Lung (tissue), 12 donors: ENCODE data around the gene INHBC. TPM values are rescaled to one million over a fixed set of nuclear protein-coding genes. Genes with fewer than 3 reads are reported as not detected.
"Not testable (repeated sequence)": the region's sequence is repeated elsewhere in the genome, so short reads cannot be mapped to it uniquely, and the experiment has no call there.

Source experiments
- ATAC-seq: fragments of 200-7000 bp; cut with Tn5 transposase; one replicate; pipeline ENCODE4 v1.9.1; 2020; ENCODE audit warnings: moderate number of reproducible peaks; ENCODE audit not compliant: insufficient read depth, low FRiP score
- DNase-seq, 3 donors: peaks; one replicate each; pipeline ENCODE4 v3.0.0-alpha.2; 2013 to 2017
- H3K27ac ChIP-seq, 2 donors: one replicate each; pipeline ENCODE4 v1.5.1; 2013; ENCODE audit warnings: mild to moderate bottlenecking in 2 of 2, moderate library complexity in 2 of 2, control low read depth in 1 of 2, inconsistent platforms in 1 of 2, low read depth in 1 of 2, low read length in 1 of 2
- H3K27me3 ChIP-seq, 3 donors: one replicate each; pipeline ENCODE4 v1.5.1; 2013; ENCODE audit warnings: low read length in 2 of 3; ENCODE audit not compliant: control insufficient read depth in 3 of 3, insufficient read depth in 3 of 3
- H3K36me3 ChIP-seq, 4 donors: one replicate each; pipeline ENCODE4 v1.5.1; 2013; ENCODE audit warnings: low read length in 4 of 4, mild to moderate bottlenecking in 1 of 4, moderate library complexity in 1 of 4; ENCODE audit not compliant: control insufficient read depth in 4 of 4, insufficient read depth in 4 of 4
- H3K4me1 ChIP-seq, 5 donors: one replicate each; pipeline ENCODE4 v1.5.1; 2013; ENCODE audit warnings: low read length in 5 of 5, mild to moderate bottlenecking in 2 of 5, moderate library complexity in 1 of 5; ENCODE audit not compliant: control insufficient read depth in 5 of 5, insufficient read depth in 5 of 5
- H3K4me3 ChIP-seq: one replicate; pipeline ENCODE4 v1.5.1; 2013; ENCODE audit warnings: mild to moderate bottlenecking, control low read depth, moderate library complexity
- H3K9ac ChIP-seq, 2 donors: one replicate each; pipeline ENCODE4 v1.5.1; 2013; ENCODE audit warnings: low read length in 2 of 2, control low read depth in 1 of 2; ENCODE audit not compliant: insufficient read depth in 1 of 2
- H3K9me3 ChIP-seq, 4 donors: one replicate each; pipeline ENCODE4 v1.5.1; 2013; ENCODE audit warnings: low read length in 3 of 4, mild to moderate bottlenecking in 1 of 4, moderate library complexity in 1 of 4; ENCODE audit not compliant: control insufficient read depth in 4 of 4, insufficient read depth in 3 of 4
- CTCF ChIP-seq: IDR thresholded peaks from 2 replicates; pipeline ENCODE4 v1.5.1; 2012; ENCODE audit warnings: mild to moderate bottlenecking; ENCODE audit errors: control extremely low read depth, extremely low read depth
- WGBS, 2 donors: extraction: QIAGEN DNeasy Blood & Tissue Kit; methylation state at CpG; one replicate each; pipeline ENCODE4 v1.1.7; 2013; 5-methylcytosine and 5-hydroxymethylcytosine counted together
- polyA plus RNA-seq, 2 donors: library from polyadenylated mRNA; stranded (reverse); fragments of 200-250 nt; gene quantifications; one replicate each; pipeline ENCODE4 v1.2.1, GENCODE V29; 2013
- total RNA-seq, 2 donors: library from RNA; depleted of rRNA in 1 of 2; stranded (reverse); fragments of >200 nt in 1 of 2; gene quantifications; one replicate each; pipeline ENCODE4 v1.2.1, GENCODE V29; 2014 to 2021
- donor health status: control.
- donor health status: control.
- donor health status: Bipolar disorder and iron deficiency.
- donor health status: healthy.
- donor health status: DM: yes; HTN: yes; CAD: no.

Gene INHBC
- total and polyA plus RNA-seq, 4 donors: 0.02 TPM; not detected in 3

- H3K9me3 ChIP-seq: no peaks in the 10 kb centered on the region
- no peaks in the 10 kb centered on the region for H3K27me3 ChIP-seq
- DNase-seq (no peak), ATAC-seq (no peak)
- no peak for TF ChIP-seq CTCF
- no peak overlapping the region for H3K9ac ChIP-seq
- H3K36me3 ChIP-seq: peaks cover 17 to 29% (median 27%) of the 10 kb centered on the region in 4 donors
- peaks cover 0 to 10% (median 7%) of the 10 kb centered on the region in 5 donors for H3K4me1 ChIP-seq
- H3K4me3 ChIP-seq: no peak overlapping the region
- WGBS, 2 donors: 96 to 98% methylated on average over 4 of the region's 4 CpGs
- H3K27ac ChIP-seq: no peak overlapping the region
Measured at GRCh38 chr12:57490126-57490525, 55.5 kb downstream of the INHBC start.

- WGBS, 2 donors: 93% methylated on average over 15 of the region's 15 CpGs
- Histone ChIP-seq H3K27ac (no peak overlapping the region), H3K36me3 (peaks cover 17 to 34% (median 29%) of the 10 kb centered on the region in 4 donors), H3K9me3 (no peaks in the 10 kb centered on the region), H3K4me3 (no peak overlapping the region), H3K27me3 (no peaks in the 10 kb centered on the region), H3K9ac (no peak overlapping the region), H3K4me1 (peaks cover 0 to 10% (median 7%) of the 10 kb centered on the region in 5 donors)
- ATAC-seq (no peak), DNase-seq (no peak)
- no peak for TF ChIP-seq CTCF
Measured at GRCh38 chr12:57491393-57492280, 57.1 kb downstream of the INHBC start.

- not testable (repeated sequence) for H3K9ac ChIP-seq, DNase-seq, H3K27ac ChIP-seq, ATAC-seq, H3K4me3 ChIP-seq, H3K4me1 ChIP-seq, H3K9me3 ChIP-seq, H3K27me3 ChIP-seq
- H3K36me3 ChIP-seq: peaks cover 16 to 43% (median 30%) of the 10 kb centered on the region in 4 donors
- 97 to 98% methylated on average over 37 to 45 of the region's 48 CpGs for WGBS, 2 donors
Measured at GRCh38 chr12:57495051-57495701, 60.6 kb downstream of the INHBC start.

- Histone ChIP-seq H3K36me3 (peaks cover 16 to 45% (median 34%) of the 10 kb centered on the region in 4 donors), H3K27ac (no peak overlapping the region), H3K27me3 (no peaks in the 10 kb centered on the region), H3K4me3 (no peak overlapping the region), H3K9ac (no peak overlapping the region), H3K9me3 (peaks cover 0 to 2% (median 0%) of the 10 kb centered on the region in 4 donors), H3K4me1 (no peaks in the 10 kb centered on the region)
- DNase-seq: no peak
- ATAC-seq: no peak
- no peak for TF ChIP-seq CTCF
Measured at GRCh38 chr12:57496822-57497221, 62.2 kb downstream of the INHBC start.
